CD14-positive monocyte (primary cell): ENCODE data around the gene CSGALNACT2. TPM values are rescaled to one million over a fixed set of nuclear protein-coding genes. Genes with fewer than 3 reads are reported as not detected.

ENCODE experiments used
- DNase-seq, 3 donors: peaks; one replicate each; pipeline ENCODE4 v3.0.0-alpha.2; 2011 to 2022
- H2AFZ ChIP-seq: 2 replicates; pipeline ENCODE4 v1.6.0; 2012; ENCODE audit warnings: mild to moderate bottlenecking, low read depth, low read length, inconsistent platforms; ENCODE audit not compliant: insufficient read depth, poor library complexity, severe bottlenecking
- H3K27ac ChIP-seq, 2 donors: 1 replicate in 1 of 2; 2 replicates in 1 of 2; pipeline ENCODE4 v1.5.1; 2012 to 2013; ENCODE audit warnings: low read length in 2 of 2, control low read depth in 1 of 2, inconsistent platforms in 1 of 2, low read depth in 1 of 2, mild to moderate bottlenecking in 1 of 2
- H3K27me3 ChIP-seq, 2 donors: one replicate each; pipeline versions ENCODE4 v1.6.0 to v1.6.1; 2011 to 2013; ENCODE audit warnings: low read length in 2 of 2; ENCODE audit not compliant: control insufficient read depth in 2 of 2, insufficient read depth in 2 of 2
- H3K36me3 ChIP-seq, 2 donors: replicated peaks in 1 of 2; 1 replicate in 1 of 2; 2 replicates in 1 of 2; pipeline versions ENCODE4 v1.5.1 to v1.6.1; 2012 to 2013; ENCODE audit warnings: low read length in 2 of 2, control low read depth in 1 of 2, inconsistent platforms in 1 of 2, mild to moderate bottlenecking in 1 of 2; ENCODE audit not compliant: insufficient read depth in 2 of 2, control insufficient read depth in 1 of 2
- H3K4me1 ChIP-seq, 2 donors: 1 replicate in 1 of 2; 2 replicates in 1 of 2; pipeline versions ENCODE4 v1.5.1 to v1.6.1; 2012 to 2013; ENCODE audit warnings: low read length in 2 of 2, control low read depth in 1 of 2, inconsistent platforms in 1 of 2, mild to moderate bottlenecking in 1 of 2, moderate library complexity in 1 of 2; ENCODE audit not compliant: insufficient read depth in 2 of 2, control insufficient read depth in 1 of 2
- H3K4me2 ChIP-seq: replicated peaks from 2 replicates; pipeline ENCODE3; 2012; ENCODE audit warnings: low read length, moderate library complexity, mild to moderate bottlenecking; ENCODE audit not compliant: poor library complexity, severe bottlenecking; ENCODE audit errors: extremely low read depth
- H3K4me3 ChIP-seq, 3 experiments: fragments of 200-600 bp in 1 of 3; sonication (generic) in 1 of 3; replicated peaks in 1 of 3; 1 replicate in 2 of 3; 2 replicates in 1 of 3; pipeline ENCODE4 v1.5.1; 2011 to 2013; ENCODE audit warnings: low read length in 3 of 3, mild to moderate bottlenecking in 3 of 3, control low read depth in 2 of 3, low read depth in 2 of 3, inconsistent platforms in 1 of 3, moderate library complexity in 1 of 3
- H3K79me2 ChIP-seq: 2 replicates; pipeline ENCODE4 v1.6.0; 2012; ENCODE audit warnings: mild to moderate bottlenecking, control low read depth, inconsistent platforms, low read length, moderate library complexity; ENCODE audit not compliant: insufficient read depth
- H3K9ac ChIP-seq: 2 replicates; pipeline ENCODE4 v1.6.0; 2017; ENCODE audit warnings: low read length, mild to moderate bottlenecking; ENCODE audit not compliant: insufficient read depth, poor library complexity, severe bottlenecking
- H3K9me3 ChIP-seq, 2 donors: replicated peaks in 1 of 2; 1 replicate in 1 of 2; 2 replicates in 1 of 2; pipeline versions ENCODE4 v1.5.1 to v1.6.1; 2012 to 2013; ENCODE audit warnings: low read length in 2 of 2, control low read depth in 1 of 2; ENCODE audit not compliant: control insufficient read depth in 1 of 2, insufficient read depth in 1 of 2
- H4K20me1 ChIP-seq: 2 replicates; pipeline ENCODE4 v1.6.0; 2012; ENCODE audit warnings: mild to moderate bottlenecking, low read length, control low read depth, moderate library complexity; ENCODE audit not compliant: insufficient read depth
- H3K27ac Mint-ChIP-seq, 7 donors: one replicate each; pipeline ENCODE4 v1.8.0; 2020; ENCODE audit warnings: mild to moderate bottlenecking in 7 of 7, mixed read lengths in 7 of 7, moderate library complexity in 6 of 7, inconsistent platforms in 2 of 7
- H3K27me3 Mint-ChIP-seq, 3 donors: one replicate each; pipeline ENCODE4 v1.8.0; 2021 to 2022; ENCODE audit warnings: low read depth in 3 of 3, mild to moderate bottlenecking in 3 of 3, mixed read lengths in 3 of 3, moderate library complexity in 3 of 3, inconsistent platforms in 1 of 3
- H3K36me3 Mint-ChIP-seq, 2 donors: one replicate each; pipeline ENCODE4 v1.8.0; 2020; ENCODE audit warnings: mixed read lengths in 2 of 2, inconsistent platforms in 1 of 2, mild to moderate bottlenecking in 1 of 2
- H3K4me1 Mint-ChIP-seq: one replicate; pipeline ENCODE4 v1.8.0; 2020; ENCODE audit warnings: mild to moderate bottlenecking, mixed read lengths
- H3K4me3 Mint-ChIP-seq, 2 donors: one replicate each; pipeline ENCODE4 v1.8.0; 2020; ENCODE audit warnings: mild to moderate bottlenecking in 2 of 2, mixed read lengths in 2 of 2, moderate library complexity in 1 of 2
- H3K9me3 Mint-ChIP-seq, 7 donors: one replicate each; pipeline ENCODE4 v1.8.0; 2020 to 2022; ENCODE audit warnings: mixed read lengths in 7 of 7, mild to moderate bottlenecking in 6 of 7, moderate library complexity in 6 of 7, inconsistent platforms in 2 of 7
- WGBS: methylation state at CpG from one replicate; pipeline ENCODE4 v1.1.5; 2013; ENCODE audit warnings: missing lambda C conversion rate; ENCODE audit not compliant: insufficient coverage; 5-methylcytosine and 5-hydroxymethylcytosine counted together
- intact Hi-C, 2 donors: fragments of 100-400 bp; cut with micrococcal nuclease; formaldehyde crosslinking; loops; one replicate each; pipeline versions ENCODE4 v1.15.0 to v1.15.1; 2023
- polyA plus RNA-seq, 3 donors: library from polyadenylated mRNA; depleted of rRNA in 1 of 3; unstranded in 2 of 3; stranded (reverse) in 1 of 3; fragments of 300-500 nt in 2 of 3; fragments of >200 nt in 1 of 3; fragmentation: Illumina TruSeq in 2 of 3; gene quantifications; 1 replicate in 2 of 3; 2 replicates in 1 of 3; pipeline ENCODE4 v1.2.3, GENCODE V29; 2012 to 2021
- TF ChIP-seq, protein P1 (sequence below): fragments of 200-600 bp; IDR thresholded peaks from one replicate; pipeline ENCODE4 v1.8.0; 2022; ENCODE audit warnings: antibody characterized with exemption, mild to moderate bottlenecking

Gene CSGALNACT2
- polyA plus RNA-seq, 3 donors, result 43.7 to 80.1 (median 48.2) TPM

DNA sequence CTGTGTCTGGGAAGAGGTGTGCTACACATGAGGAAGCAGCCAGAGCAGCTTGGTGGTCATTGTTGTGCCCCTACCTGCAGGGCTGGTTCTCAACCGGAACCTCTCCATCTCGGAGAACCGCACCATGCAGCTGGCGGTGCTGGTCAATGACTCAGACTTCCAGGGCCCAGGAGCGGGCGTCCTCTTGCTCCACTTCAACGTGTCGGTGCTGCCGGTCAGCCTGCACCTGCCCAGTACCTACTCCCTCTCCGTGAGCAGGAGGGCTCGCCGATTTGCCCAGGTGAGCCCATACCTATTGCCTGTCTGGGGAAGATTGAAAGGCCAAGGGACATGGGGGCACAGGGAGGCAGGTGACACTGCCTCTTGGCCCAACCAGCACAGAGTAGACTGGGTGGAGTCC, 29.3 kb upstream of the CSGALNACT2 start:
- H3K4me1 ChIP-seq, result peaks cover 31 to 48% of the 10 kb centered on the region in 2 donors
- no peak overlapping the region for H3K9ac ChIP-seq
- peaks cover 0 to 10% of the 10 kb centered on the region in 2 donors for H3K27me3 ChIP-seq
- no peak overlapping the region for H3K4me2 ChIP-seq
- no peaks in the 10 kb centered on the region for H3K36me3 ChIP-seq
- 83% methylated on average over 7 of the region's 12 CpGs for WGBS
- H2AFZ ChIP-seq, result no peak overlapping the region
- TF ChIP-seq, protein P1, sequence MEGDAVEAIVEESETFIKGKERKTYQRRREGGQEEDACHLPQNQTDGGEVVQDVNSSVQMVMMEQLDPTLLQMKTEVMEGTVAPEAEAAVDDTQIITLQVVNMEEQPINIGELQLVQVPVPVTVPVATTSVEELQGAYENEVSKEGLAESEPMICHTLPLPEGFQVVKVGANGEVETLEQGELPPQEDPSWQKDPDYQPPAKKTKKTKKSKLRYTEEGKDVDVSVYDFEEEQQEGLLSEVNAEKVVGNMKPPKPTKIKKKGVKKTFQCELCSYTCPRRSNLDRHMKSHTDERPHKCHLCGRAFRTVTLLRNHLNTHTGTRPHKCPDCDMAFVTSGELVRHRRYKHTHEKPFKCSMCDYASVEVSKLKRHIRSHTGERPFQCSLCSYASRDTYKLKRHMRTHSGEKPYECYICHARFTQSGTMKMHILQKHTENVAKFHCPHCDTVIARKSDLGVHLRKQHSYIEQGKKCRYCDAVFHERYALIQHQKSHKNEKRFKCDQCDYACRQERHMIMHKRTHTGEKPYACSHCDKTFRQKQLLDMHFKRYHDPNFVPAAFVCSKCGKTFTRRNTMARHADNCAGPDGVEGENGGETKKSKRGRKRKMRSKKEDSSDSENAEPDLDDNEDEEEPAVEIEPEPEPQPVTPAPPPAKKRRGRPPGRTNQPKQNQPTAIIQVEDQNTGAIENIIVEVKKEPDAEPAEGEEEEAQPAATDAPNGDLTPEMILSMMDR, result no peak
- DNase-seq, result no peak
- H3K36me3 Mint-ChIP-seq, result peaks cover 0 to under 1% of the 10 kb centered on the region in 2 donors
- no peak overlapping the region for H3K4me3 ChIP-seq
- H3K4me3 Mint-ChIP-seq, result no peak overlapping the region
- H3K9me3 Mint-ChIP-seq, result no peaks in the 10 kb centered on the region
- intact Hi-C loops, result loop anchor here in 1 of 2 donors (2.0 kb wide), 1 partner anchor 24 kb away; no protein-coding TSS in a partner anchor
- no peaks in the 10 kb centered on the region for H3K9me3 ChIP-seq
- no peak overlapping the region for H3K27ac ChIP-seq
- peaks cover 41% of the 10 kb centered on the region for H3K4me1 Mint-ChIP-seq
- H4K20me1 ChIP-seq, result no peaks in the 10 kb centered on the region
- H3K27ac Mint-ChIP-seq, result no peak overlapping the region
- peaks cover 8 to 16% (median 14%) of the 10 kb centered on the region in 3 donors for H3K27me3 Mint-ChIP-seq
- H3K79me2 ChIP-seq, result no peaks in the 10 kb centered on the region

DNA sequence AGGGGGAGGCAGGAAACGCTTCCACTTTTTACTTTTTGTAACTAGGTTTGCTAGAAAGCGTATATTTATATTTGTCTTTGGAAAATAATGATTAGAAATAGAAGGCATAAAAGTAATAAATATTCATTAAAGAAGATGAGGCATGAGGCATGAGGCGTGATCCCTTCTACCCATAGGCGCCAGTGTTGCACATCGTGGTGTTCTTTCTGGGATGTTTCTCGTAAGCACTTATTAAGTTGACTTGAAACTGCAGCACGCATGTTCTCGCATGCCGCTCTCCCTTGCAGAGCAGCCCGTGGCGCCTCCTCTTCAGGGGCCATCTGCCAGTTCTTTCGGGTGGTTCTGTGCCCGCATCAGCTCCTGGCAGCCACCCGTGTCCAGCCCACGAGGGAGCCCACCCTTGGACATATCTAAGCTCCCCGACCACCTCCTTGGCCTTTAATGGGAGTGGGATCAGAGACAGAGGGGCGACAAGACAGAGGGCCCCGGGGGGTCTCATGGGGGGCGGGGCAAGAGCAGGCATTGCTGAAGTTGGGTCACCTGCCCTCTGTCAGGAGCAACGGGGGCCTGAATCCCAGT, 28.5 kb upstream of the CSGALNACT2 start:
- no peak overlapping the region for H3K27ac ChIP-seq
- WGBS, result 77% methylated on average over 15 of the region's 20 CpGs
- intact Hi-C loops, result loop anchor here in 1 of 2 donors (2.0 kb wide), 1 partner anchor 23 kb away; no protein-coding TSS in a partner anchor

More for the DNA sequence above, 28.5 kb upstream of the CSGALNACT2 start:
- H3K4me1 ChIP-seq, result peaks cover 27 to 48% of the 10 kb centered on the region in 2 donors
- peaks cover 1 to 8% (median 6%) of the 10 kb centered on the region in 3 donors for H3K27me3 Mint-ChIP-seq
- no peaks in the 10 kb centered on the region for H4K20me1 ChIP-seq
- no peak overlapping the region for H3K4me2 ChIP-seq
- TF ChIP-seq, protein P1, result no peak
- no peaks in the 10 kb centered on the region for H3K36me3 ChIP-seq
- peak overlapping the region in 3 of 7 donors; percentile 16 to 56 (median 38) for H3K27ac Mint-ChIP-seq
- H3K27me3 ChIP-seq, result peaks cover 0 to 2% of the 10 kb centered on the region in 2 donors
- no peaks in the 10 kb centered on the region for H3K79me2 ChIP-seq
- peaks cover 39% of the 10 kb centered on the region for H3K4me1 Mint-ChIP-seq
- H3K9me3 Mint-ChIP-seq, result no peaks in the 10 kb centered on the region
- no peaks in the 10 kb centered on the region for H3K9me3 ChIP-seq
- H3K9ac ChIP-seq, result no peak overlapping the region
- H3K4me3 Mint-ChIP-seq, result no peak overlapping the region
- no peak overlapping the region for H2AFZ ChIP-seq
- no peak overlapping the region for H3K4me3 ChIP-seq
- no peaks in the 10 kb centered on the region for H3K36me3 Mint-ChIP-seq
- no peak for DNase-seq
